GM18909 (cell line): ENCODE measurements around the gene BLTP2.
"Not testable (repeated sequence)": the region's sequence is repeated elsewhere in the genome, so short reads cannot be mapped to it uniquely, and the experiment has no call there.

Source experiments
- ATAC-seq: cut with Tn5 transposase; IDR thresholded peaks from one replicate; pipeline ENCODE4 v1.9.1; 2021; ENCODE audit warnings: mild to moderate bottlenecking; ENCODE audit not compliant: unreplicated experiment, poor library complexity

The BLTP2 gene

GRCh38 chr17:28648698-28649097 is 3.7 kb upstream of the BLTP2 start:
- ATAC-seq: no peak

DNA sequence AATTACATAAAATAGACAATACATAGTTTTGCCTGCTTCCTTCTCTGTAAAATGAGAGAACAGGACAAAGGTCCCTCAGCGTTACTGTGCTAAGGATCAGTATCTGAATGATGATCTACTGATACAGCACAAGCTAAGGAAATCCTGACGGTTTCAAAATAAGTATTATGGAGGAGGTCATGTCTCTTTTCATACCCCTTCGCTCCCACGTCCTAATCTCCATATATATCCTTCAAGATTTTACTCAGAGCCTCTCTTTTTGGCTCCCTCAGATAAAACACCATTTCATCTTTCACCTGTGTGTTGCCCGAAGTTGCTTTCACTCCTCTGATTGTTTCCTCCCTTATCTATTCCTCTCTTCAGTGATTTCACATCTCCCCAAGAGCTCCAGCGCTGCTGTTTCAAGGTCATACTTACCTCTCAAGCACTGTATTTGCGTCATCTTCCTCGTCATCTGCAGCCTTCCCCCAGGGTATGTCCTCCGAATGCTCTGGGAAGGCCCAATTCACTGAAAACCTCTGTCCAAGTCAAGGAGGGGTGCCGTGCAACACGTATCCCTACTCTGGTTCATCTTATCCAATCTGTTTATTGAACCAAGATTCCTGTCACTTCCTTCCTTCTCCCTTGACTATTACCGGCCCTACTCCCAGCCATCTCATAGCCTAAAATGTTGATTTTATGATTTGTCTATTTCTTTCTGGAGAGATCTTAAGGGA is 1.2 kb upstream of the BLTP2 start:
- no peak for ATAC-seq

GRCh38 chr17:28645576-28645939 is 600 bp upstream of the BLTP2 start:
- no peak for ATAC-seq

GRCh38 chr17:28643983-28644786 is 773 bp downstream of the BLTP2 start:
- peak; percentile 5 for ATAC-seq

DNA sequence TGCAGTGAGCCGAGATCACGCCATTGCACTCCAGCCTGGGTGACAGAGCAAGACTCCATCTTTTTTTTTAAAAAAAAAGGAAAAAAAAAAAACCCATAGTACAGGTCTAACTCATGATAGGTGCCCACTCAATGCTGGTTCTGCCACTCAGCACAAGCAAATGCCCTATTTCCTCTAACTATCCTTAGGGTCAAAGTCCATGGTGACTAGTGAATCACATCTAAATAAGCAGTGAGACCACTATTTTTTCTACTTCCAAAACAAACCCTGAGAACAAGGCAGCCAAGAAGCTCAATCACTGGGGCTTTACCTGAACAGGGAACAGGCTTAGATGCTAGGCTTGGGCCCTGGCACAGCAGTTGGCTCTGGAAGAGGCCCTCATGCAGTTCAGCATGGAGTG is 3.4 kb downstream of the BLTP2 start:
- ATAC-seq: no peak

DNA sequence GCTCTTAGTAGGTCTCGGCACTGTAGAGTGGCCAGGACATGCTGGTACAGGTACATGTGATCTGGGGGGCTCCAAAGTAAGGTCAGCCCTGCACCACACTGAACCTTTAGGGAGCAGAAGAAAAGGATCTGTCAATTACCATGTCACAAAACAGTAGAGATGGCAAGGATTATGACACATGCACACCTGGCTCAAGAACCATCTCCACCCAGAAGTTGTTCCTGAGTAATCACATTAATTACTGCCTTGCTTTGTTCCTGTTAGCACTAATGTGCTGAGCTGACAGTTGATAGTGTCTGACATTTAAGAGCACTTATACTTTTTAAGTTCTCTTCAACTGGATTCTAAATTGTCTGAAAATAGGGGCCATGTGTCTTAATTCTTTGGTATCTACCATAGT is 9.5 kb downstream of the BLTP2 start:
- ATAC-seq: no peak

GRCh38 chr17:28634206-28634865 is 10.6 kb downstream of the BLTP2 start:
- no peak for ATAC-seq

DNA sequence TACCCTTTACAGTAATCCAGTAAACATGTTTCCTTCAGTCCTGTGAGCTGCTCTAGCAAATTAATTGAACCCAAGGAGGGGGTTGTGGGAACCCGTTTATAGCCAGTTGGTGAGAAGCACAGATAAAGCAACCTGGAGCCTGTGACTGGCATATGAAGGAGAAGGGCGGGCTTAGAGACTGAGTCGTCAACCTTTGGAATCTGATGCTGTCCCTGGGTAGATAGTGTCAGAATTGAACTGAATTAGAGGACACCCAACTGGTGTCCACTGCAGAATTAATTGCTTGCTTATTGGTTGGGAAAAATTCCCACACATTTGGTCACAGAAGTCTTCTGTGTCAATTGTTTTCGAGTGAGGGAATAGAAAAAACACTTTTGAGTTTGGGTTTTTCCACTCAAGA is 18.1 kb downstream of the BLTP2 start:
- ATAC-seq: no peak

- ATAC-seq: no peak
Measured at GRCh38 chr17:28624148-28624547, 20.8 kb downstream of the BLTP2 start.

- no peak for ATAC-seq
Measured at GRCh38 chr17:28623696-28624095, 21.3 kb downstream of the BLTP2 start.

GRCh38 chr17:28622186-28622585 is 22.8 kb downstream of the BLTP2 start:
- no peak for ATAC-seq

DNA sequence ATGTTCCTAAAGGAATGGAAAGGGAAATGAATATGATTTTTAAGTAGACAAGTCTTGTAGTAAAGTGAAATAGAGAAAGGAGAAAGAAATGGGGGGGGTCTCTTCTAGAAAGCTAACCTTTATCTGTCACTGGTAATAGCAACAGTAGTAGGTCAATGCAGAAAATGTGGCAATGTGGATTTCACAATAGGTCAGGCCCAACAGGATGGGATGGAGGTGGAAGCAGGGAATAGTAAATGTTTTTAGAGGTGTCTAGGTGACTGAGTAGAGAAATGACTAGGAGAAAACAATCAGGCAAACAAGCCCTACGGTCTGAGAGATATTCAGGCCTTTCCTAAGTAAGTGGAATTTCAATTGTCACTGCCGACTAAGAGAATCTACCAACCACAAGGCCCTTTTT is 24.9 kb downstream of the BLTP2 start:
- no peak for ATAC-seq

DNA sequence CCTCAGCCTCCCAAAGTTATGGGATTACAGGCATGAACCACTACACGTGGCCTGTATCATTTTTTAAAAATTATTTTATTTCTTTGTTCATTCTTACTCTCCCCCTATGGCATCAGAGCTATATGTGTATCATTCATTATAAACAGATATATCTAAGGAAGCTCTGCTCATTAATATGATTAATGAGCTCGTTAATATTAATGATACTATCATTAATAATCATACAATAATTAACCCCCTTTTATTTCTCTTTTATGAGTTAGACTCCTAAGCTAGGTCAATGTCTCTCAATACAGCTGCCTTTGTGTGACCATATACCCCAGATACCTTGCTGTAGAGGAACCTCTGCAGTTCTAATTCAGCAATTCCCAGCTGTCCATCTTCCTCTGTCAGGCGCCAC is 26.5 kb downstream of the BLTP2 start:
- ATAC-seq: no peak

DNA sequence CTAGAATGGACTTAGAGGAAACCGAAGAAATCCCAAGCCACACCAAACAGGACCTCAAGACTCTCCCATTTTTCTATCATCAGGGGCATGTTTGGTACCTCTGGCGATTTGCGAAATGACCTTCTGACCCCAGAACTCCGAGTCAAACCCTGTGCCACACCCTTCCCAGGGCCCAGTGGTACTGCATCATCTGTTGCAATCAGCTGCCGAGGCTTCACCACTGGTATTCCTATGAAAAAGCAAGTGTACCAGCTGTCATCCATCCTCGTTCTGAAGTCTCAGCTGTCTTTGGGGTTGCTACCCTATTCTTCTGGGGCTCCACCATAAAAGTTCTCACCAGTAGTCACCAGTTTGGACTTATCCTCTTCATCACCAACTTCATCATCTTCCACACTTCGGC is 28.7 kb downstream of the BLTP2 start:
- ATAC-seq: no peak

DNA sequence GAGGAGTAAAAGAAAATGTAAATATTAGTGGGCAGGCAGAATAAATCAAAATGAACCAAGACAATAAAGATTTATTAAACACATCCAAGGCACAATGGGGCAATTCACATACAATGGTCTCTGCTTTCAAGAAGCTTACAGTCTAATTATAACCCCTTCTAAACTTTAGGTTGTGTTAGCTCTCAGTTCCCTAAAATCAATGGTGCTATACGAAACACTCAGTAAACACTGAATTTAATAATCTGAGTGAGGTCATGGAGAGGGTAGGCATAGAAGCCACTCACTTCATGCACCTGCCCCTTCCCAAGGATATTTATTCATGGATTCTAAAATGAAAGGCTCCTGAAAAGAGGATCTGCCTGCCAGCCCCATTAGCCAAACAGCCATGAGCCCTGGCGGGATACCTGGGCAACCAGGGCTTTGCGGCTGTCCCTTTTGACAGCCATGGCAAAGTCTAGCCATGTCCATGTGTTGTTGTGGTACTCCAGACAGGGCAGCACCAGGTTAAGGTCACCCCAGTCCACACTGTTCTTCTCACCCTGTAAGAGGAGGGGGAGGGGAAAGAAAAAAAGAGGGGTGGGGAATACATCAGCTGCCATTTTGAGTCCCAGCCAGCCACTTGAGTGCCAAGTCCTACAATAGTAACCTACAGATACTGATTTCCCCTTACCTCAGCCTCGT is 29.6 kb downstream of the BLTP2 start:
- ATAC-seq: no peak

DNA sequence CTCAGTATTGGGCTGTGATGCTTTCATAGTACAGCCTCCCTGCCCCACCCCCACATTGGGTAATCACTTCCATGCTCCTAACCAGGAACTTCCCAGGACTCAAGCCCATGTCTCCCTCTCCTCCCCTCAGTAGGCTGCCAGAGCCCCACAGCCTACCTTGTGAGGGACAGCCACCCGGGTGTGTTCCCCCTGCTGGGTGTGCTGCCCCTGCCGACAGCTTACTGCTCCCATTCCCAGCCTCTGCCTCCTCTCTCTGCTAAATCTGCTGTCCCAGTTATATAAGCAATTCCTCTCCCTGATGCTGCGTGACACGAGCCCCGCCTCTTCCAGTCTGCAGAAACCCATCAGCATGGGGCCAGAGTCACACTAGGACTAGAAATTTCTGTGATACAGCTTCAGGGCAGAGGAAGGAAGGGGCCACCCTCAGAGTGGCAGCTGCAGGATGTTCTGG is 31.0 kb downstream of the BLTP2 start, which contains the start of gene RSKR:
RSKR (minus strand) TSS at position 255 of the 451 bp plus-strand sequence; CDS start at position 231, 24 bp downstream.
- no peak for ATAC-seq

DNA sequence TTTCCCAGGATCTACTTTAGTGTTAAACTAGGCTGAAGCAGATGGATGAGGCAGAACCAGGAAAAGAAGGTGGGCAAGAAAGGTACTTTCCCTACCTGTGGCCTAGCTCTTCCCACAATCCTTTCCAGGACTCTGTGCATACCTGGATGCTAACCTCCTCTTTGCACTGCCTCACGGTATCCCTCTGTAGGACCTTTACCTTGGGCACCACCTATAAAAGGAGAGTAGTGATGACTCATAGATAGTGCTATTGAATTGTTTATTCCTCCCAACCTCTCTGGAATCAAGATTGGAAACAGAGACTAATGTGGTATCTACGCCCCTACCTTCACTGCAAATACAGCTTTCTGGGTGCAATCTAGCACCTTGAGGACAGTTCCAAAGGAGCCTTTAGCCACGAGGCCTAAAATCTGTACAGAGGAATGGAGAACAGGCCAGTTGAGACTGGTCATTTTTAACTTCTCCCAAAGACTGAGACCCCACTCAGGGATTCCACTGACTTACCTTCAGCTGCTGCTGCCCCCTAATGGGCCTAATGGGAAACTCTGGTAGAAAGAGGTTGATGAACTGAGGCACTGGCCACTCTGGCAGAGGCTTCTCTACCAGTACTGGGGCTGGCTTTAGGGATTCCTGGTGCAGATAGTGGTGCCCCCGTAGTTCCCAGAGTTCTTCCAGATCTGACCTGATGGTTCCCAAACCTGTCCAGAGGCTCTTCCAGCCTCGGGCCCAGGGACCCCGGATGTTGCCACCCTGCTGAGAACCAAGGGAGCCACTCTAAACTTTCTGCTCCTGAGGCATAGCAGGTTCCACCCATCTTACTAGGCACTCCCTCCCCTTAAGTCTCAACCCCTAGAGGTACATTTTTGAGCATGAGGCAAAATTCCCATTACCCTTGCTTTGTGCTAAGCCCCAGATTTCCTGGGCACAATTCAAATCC is 31.8 kb downstream of the BLTP2 start:
- ATAC-seq: no peak

DNA sequence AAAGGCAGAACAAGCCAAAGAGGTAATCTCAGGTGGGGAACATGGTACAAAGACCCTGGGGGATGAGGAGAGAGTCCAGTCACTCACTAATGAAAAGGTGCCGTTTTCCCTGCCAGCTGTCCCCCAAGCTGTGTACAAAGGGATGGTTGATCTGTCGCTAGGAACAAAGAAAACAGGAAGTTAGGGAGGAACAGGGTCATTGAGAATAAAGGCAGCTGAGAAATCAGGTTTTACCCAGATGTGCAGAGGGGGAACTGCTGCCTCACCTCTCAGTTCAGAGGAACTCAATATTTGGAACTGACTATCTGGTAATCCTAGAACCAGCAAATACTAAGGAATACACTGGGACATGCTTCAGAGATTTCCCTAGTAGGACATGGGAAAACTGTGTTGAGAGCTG is 32.4 kb downstream of the BLTP2 start:
- no peak for ATAC-seq

DNA sequence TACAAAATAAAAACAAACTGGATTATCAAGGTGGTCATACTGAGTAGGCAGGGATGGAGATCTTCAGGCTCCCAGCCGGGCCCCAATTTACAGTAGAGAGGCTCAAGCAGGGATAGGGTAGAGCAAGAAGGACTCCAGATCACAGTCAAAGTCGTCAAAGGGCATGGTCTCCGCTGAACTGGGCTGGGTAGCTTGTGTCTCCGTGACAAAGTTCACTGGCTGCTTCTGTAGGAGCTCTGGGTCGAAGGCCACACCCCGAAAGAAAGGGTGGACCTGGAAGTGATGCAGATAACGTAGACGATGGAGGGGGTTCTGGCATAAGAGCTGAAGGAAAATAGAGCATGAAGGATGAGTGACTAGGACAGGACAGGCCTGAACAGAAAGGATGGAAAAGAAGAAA is 34.6 kb downstream of the BLTP2 start:
- ATAC-seq: no peak

DNA sequence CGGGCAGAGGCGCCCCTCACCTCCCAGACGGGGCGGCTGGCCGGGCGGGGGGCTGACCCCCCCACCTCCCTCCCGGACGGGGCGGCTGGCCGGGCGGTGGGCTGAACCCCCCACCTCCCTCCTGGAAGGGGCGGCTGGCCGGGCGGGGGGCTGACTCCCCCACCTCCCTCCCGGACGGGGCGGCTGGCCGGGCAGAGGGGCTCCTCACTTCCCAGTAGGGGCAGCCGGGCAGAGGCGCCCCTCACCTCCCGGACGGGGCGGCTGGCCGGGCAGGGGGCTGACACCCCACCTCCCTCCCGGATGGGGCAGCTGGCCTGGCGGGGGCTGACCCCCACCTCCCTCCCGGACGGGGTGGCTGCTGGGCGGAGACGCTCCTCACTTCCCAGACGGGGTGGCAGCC is 40.9 kb downstream of the BLTP2 start:
- not testable (repeated sequence) for ATAC-seq
